Central memory CD8-positive, alpha-beta T cell (primary cell): ENCODE data around the gene SMAD9.

Source experiments
- ATAC-seq: fragments of 150-1000 bp; cut with Tn5 transposase; replicated peaks from 2 replicates; pipeline ENCODE4 v1.10.0; 2022; ENCODE audit warnings: mild to moderate bottlenecking, moderate FRiP score, moderate number of reproducible peaks; ENCODE audit not compliant: poor library complexity, severe bottlenecking; ENCODE audit errors: extremely low read depth
- DNase-seq, 2 donors: peaks; one replicate each; pipeline ENCODE4 v3.0.0; 2021; ENCODE audit warnings: low spot score in 2 of 2
- H3K27ac Mint-ChIP-seq: one replicate; pipeline ENCODE4 v1.8.0; 2022; ENCODE audit warnings: low read depth, mild to moderate bottlenecking, moderate library complexity, mixed read lengths
- H3K27me3 Mint-ChIP-seq: one replicate; pipeline ENCODE4 v1.8.0; 2022; ENCODE audit warnings: mixed read lengths
- H3K36me3 Mint-ChIP-seq: one replicate; pipeline ENCODE4 v1.8.0; 2022; ENCODE audit warnings: mild to moderate bottlenecking, moderate library complexity, mixed read lengths; ENCODE audit not compliant: insufficient read depth
- H3K4me1 Mint-ChIP-seq: one replicate; pipeline ENCODE4 v1.8.0; 2022; ENCODE audit warnings: mixed read lengths
- H3K4me3 Mint-ChIP-seq: one replicate; pipeline ENCODE4 v1.8.0; 2022; ENCODE audit warnings: mild to moderate bottlenecking, moderate library complexity, mixed read lengths
- H3K9me3 Mint-ChIP-seq: one replicate; pipeline ENCODE4 v1.8.0; 2022; ENCODE audit warnings: mixed read lengths

The SMAD9 gene

GRCh38 chr13:36919833-36920615 is at the start of gene SMAD9:
SMAD9 (minus strand) TSS chr13:36920238; CDS start chr13:36879689, 40,549 bp downstream.
- DNase-seq (no peak), ATAC-seq (peak; percentile 49)
- Mint-ChIP-seq H3K27ac (no peak within 1 kb of the TSS), H3K4me1 (no peaks in the 10 kb centered on the region), H3K4me3 (peak within 1 kb of the TSS; percentile 70), H3K36me3 (no peaks in the 10 kb centered on the region), H3K27me3 (peaks cover 74% of the 10 kb centered on the region), H3K9me3 (no peaks in the 10 kb centered on the region)

- ATAC-seq (no peak), DNase-seq (no peak)
- Mint-ChIP-seq H3K4me3 (no peak overlapping the region), H3K27ac (no peak overlapping the region), H3K27me3 (no peaks in the 10 kb centered on the region), H3K9me3 (no peaks in the 10 kb centered on the region), H3K4me1 (no peaks in the 10 kb centered on the region), H3K36me3 (peaks cover 49% of the 10 kb centered on the region)
Observed at GRCh38 chr13:36966404-36966803, 46.4 kb upstream of the SMAD9 start.

- DNase-seq: no peak
- Mint-ChIP-seq H3K4me1 (no peaks in the 10 kb centered on the region), H3K27ac (no peak overlapping the region), H3K4me3 (no peak overlapping the region), H3K36me3 (peaks cover 50% of the 10 kb centered on the region), H3K9me3 (no peaks in the 10 kb centered on the region), H3K27me3 (no peaks in the 10 kb centered on the region)
- ATAC-seq: no peak
Observed at GRCh38 chr13:36965767-36966166, 45.7 kb upstream of the SMAD9 start.

GRCh38 chr13:36959456-36960116 is 39.5 kb upstream of the SMAD9 start:
- Mint-ChIP-seq H3K4me3 (no peak overlapping the region), H3K36me3 (peaks cover 30% of the 10 kb centered on the region), H3K27ac (no peak overlapping the region), H3K9me3 (no peaks in the 10 kb centered on the region), H3K27me3 (no peaks in the 10 kb centered on the region), H3K4me1 (no peaks in the 10 kb centered on the region)
- no peak for DNase-seq
- no peak for ATAC-seq

- no peak overlapping the region for H3K4me3 Mint-ChIP-seq
- ATAC-seq (no peak), DNase-seq (no peak)
- H3K36me3 Mint-ChIP-seq: peaks cover 20% of the 10 kb centered on the region
- H3K9me3 Mint-ChIP-seq: no peaks in the 10 kb centered on the region
- no peaks in the 10 kb centered on the region for H3K4me1 Mint-ChIP-seq
- no peaks in the 10 kb centered on the region for H3K27me3 Mint-ChIP-seq
- no peak overlapping the region for H3K27ac Mint-ChIP-seq
Observed at GRCh38 chr13:36954542-36954941, 34.5 kb upstream of the SMAD9 start.

GRCh38 chr13:36950920-36951319 is 30.9 kb upstream of the SMAD9 start:
- Mint-ChIP-seq H3K4me1 (no peaks in the 10 kb centered on the region), H3K36me3 (peaks cover 24% of the 10 kb centered on the region), H3K9me3 (no peaks in the 10 kb centered on the region), H3K27me3 (no peaks in the 10 kb centered on the region), H3K27ac (no peak overlapping the region), H3K4me3 (no peak overlapping the region)
- DNase-seq (no peak), ATAC-seq (no peak)

GRCh38 chr13:36950330-36950729 is 30.3 kb upstream of the SMAD9 start:
- Mint-ChIP-seq H3K9me3 (no peaks in the 10 kb centered on the region), H3K4me1 (no peaks in the 10 kb centered on the region), H3K27ac (no peak overlapping the region), H3K27me3 (no peaks in the 10 kb centered on the region), H3K4me3 (no peak overlapping the region), H3K36me3 (peaks cover 24% of the 10 kb centered on the region)
- DNase-seq (no peak), ATAC-seq (no peak)

- no peak for DNase-seq
- H3K27me3 Mint-ChIP-seq: peaks cover 9% of the 10 kb centered on the region
- no peaks in the 10 kb centered on the region for H3K4me1 Mint-ChIP-seq
- H3K4me3 Mint-ChIP-seq: no peak overlapping the region
- H3K36me3 Mint-ChIP-seq: peaks cover 14% of the 10 kb centered on the region
- H3K9me3 Mint-ChIP-seq: peaks cover 6% of the 10 kb centered on the region
- ATAC-seq: no peak
- no peak overlapping the region for H3K27ac Mint-ChIP-seq
Observed at GRCh38 chr13:36945078-36945477, 25.0 kb upstream of the SMAD9 start.

- Mint-ChIP-seq H3K4me1 (no peaks in the 10 kb centered on the region), H3K27me3 (peaks cover 39% of the 10 kb centered on the region), H3K27ac (no peak overlapping the region), H3K36me3 (peaks cover 2% of the 10 kb centered on the region), H3K9me3 (no peaks in the 10 kb centered on the region), H3K4me3 (no peak overlapping the region)
- no peak for ATAC-seq
- no peak for DNase-seq
Observed at GRCh38 chr13:36925603-36926002, 5.6 kb upstream of the SMAD9 start.

GRCh38 chr13:36924001-36924400 is 4.0 kb upstream of the SMAD9 start:
- no peak overlapping the region for H3K27ac Mint-ChIP-seq
- H3K4me3 Mint-ChIP-seq: no peak overlapping the region
- peaks cover 2% of the 10 kb centered on the region for H3K36me3 Mint-ChIP-seq
- peaks cover 47% of the 10 kb centered on the region for H3K27me3 Mint-ChIP-seq
- ATAC-seq: no peak
- H3K4me1 Mint-ChIP-seq: no peaks in the 10 kb centered on the region
- DNase-seq: no peak
- no peaks in the 10 kb centered on the region for H3K9me3 Mint-ChIP-seq

GRCh38 chr13:36921631-36922301 is 1.7 kb upstream of the SMAD9 start:
- Mint-ChIP-seq H3K4me1 (no peaks in the 10 kb centered on the region), H3K4me3 (no peak overlapping the region)

GRCh38 chr13:36920616-36921185 is 663 bp upstream of the SMAD9 start:
- Mint-ChIP-seq H3K36me3 (no peaks in the 10 kb centered on the region), H3K4me3 (peak overlapping the region; percentile 70), H3K9me3 (no peaks in the 10 kb centered on the region), H3K4me1 (no peaks in the 10 kb centered on the region), H3K27me3 (peaks cover 70% of the 10 kb centered on the region), H3K27ac (no peak overlapping the region)
- no peak for DNase-seq
- ATAC-seq: no peak

More at GRCh38 chr13:36921631-36922301, 1.7 kb upstream of the SMAD9 start:
- ATAC-seq: no peak
- no peak for DNase-seq
- Mint-ChIP-seq H3K36me3 (no peaks in the 10 kb centered on the region), H3K27ac (no peak overlapping the region), H3K9me3 (no peaks in the 10 kb centered on the region), H3K27me3 (peaks cover 59% of the 10 kb centered on the region)
